Measurements from ENCODE around the gene COL5A2.
A peak's percentile ranks its signal among the peaks of the same experiment; 100 is the strongest.

COL5A2 gene

DNA sequence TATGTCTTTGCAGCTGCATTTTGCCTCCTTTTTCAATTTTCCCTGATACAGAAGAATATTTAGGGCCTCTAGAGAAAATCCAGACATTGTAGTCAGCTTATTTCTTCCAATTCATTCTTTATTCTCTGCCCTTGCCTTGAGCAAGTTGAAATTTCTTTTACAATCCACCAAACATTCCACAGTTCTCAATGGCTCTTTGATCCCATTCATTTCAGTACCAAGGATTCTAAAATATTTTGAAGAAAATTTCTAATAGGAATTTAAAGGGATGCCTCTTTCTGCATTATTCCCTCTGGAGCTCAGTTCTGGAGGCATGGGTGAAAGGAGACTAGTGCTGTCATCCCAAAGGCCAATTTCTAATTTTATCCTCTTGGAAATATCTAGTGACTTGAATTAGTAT lies 61.2 kb downstream of the COL5A2 start:
- DNase-seq (ENCODE audit: low read depth) = no peak
- TF ChIP-seq, protein P1, sequence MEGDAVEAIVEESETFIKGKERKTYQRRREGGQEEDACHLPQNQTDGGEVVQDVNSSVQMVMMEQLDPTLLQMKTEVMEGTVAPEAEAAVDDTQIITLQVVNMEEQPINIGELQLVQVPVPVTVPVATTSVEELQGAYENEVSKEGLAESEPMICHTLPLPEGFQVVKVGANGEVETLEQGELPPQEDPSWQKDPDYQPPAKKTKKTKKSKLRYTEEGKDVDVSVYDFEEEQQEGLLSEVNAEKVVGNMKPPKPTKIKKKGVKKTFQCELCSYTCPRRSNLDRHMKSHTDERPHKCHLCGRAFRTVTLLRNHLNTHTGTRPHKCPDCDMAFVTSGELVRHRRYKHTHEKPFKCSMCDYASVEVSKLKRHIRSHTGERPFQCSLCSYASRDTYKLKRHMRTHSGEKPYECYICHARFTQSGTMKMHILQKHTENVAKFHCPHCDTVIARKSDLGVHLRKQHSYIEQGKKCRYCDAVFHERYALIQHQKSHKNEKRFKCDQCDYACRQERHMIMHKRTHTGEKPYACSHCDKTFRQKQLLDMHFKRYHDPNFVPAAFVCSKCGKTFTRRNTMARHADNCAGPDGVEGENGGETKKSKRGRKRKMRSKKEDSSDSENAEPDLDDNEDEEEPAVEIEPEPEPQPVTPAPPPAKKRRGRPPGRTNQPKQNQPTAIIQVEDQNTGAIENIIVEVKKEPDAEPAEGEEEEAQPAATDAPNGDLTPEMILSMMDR (IDR thresholded peaks at IDR 0.05; ENCODE audit: control insufficient read depth, extremely low read depth, insufficient read depth) = no peak
- H3K4me3 ChIP-seq (ENCODE audit: low read depth, low read length) = no peak overlapping the region

DNA sequence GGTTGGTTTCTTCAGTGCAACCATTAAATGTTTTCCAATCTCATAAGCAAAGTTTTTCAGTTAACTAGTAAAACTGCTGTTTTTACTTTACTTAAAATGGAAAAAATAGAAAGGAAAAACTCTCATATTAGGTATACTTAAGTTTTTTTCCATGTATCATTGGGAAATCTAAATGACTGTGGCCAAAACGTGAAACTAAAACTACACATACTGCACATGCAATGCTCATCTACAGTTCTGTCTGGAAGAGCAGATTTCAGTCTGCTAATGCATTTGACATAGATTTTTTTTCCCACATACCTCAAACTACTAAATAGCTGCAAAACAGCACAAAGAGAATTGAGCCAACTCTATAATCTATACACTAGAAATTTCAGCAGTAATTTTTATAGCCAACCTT lies 62.6 kb downstream of the COL5A2 start:
- no peak for DNase-seq (ENCODE audit: low read depth)
- no peak overlapping the region for H3K4me3 ChIP-seq (ENCODE audit: low read depth, low read length)
- TF ChIP-seq, protein P1 (IDR thresholded peaks at IDR 0.05; ENCODE audit: control insufficient read depth, extremely low read depth, insufficient read depth) = no peak

DNA sequence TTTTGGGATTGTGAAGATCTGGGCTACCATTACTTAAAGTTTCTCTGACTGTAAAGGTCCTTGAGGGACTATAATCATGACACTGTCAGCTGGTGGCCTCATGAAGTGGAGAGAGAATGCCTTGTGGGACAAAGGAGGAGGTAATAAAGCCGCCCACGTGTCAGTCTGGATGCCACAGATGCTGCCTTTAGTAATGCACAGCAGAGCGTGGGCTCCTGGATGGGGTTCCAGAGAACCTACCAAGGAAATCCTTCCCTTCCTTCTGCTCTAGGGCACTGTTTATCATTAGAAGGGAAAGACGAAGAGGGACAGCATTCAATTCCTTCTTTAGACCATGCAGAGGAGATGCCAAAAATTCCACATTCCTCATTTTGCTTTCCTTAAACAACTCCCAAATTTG lies 63.5 kb downstream of the COL5A2 start:
- no peak for DNase-seq (ENCODE audit: low read depth)
- H3K4me3 ChIP-seq (ENCODE audit: low read depth, low read length) = no peak overlapping the region
- TF ChIP-seq, protein P1 (IDR thresholded peaks at IDR 0.05; ENCODE audit: control insufficient read depth, extremely low read depth, insufficient read depth) = no peak

DNA sequence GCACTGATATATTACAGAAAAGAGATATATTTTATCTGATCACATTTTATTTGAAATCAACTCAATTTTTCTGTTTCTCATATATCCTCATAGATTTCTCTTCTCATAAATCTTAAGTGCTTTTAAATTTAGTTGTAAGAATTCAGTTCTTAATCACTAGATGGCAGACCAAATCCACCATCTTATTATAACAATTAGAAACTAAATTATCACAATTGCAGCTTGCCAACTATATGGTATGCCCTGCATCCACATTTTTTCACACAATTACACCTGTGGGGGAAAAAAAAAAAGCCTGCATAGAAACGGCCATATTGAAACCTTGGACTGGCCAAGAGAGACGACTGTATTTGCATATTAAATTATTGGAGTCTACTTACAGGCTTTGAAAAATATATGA lies 64.4 kb downstream of the COL5A2 start:
- TF ChIP-seq, protein P1 (IDR thresholded peaks at IDR 0.05; ENCODE audit: control insufficient read depth, extremely low read depth, insufficient read depth) = peak; percentile 29; the same call in 1 of the 2 replicates
- no peak for DNase-seq (ENCODE audit: low read depth)
- no peak overlapping the region for H3K4me3 ChIP-seq (ENCODE audit: low read depth, low read length)

DNA sequence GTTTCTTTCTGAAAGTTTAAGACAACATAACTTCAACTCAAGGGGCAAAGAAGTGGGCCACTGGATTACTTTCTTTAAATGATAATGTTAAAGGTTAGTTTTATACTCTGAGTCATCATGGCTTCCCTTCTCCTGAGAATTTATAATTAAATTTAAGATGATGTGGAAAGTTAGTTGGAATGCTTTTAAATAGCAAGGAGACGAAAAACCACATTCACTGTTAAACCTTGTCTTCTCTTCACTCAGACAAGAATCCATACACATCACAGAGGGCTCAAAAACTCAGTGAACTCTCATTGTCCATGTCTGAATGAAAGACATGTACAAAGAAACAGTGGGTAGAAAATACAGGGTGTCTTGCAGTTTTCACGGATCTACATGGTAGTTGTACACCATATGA lies 65.6 kb downstream of the COL5A2 start:
- TF ChIP-seq, protein P1 (IDR thresholded peaks at IDR 0.05; ENCODE audit: control insufficient read depth, extremely low read depth, insufficient read depth) = no peak
- no peak overlapping the region for H3K4me3 ChIP-seq (ENCODE audit: low read depth, low read length)
- DNase-seq (ENCODE audit: low read depth) = no peak

DNA sequence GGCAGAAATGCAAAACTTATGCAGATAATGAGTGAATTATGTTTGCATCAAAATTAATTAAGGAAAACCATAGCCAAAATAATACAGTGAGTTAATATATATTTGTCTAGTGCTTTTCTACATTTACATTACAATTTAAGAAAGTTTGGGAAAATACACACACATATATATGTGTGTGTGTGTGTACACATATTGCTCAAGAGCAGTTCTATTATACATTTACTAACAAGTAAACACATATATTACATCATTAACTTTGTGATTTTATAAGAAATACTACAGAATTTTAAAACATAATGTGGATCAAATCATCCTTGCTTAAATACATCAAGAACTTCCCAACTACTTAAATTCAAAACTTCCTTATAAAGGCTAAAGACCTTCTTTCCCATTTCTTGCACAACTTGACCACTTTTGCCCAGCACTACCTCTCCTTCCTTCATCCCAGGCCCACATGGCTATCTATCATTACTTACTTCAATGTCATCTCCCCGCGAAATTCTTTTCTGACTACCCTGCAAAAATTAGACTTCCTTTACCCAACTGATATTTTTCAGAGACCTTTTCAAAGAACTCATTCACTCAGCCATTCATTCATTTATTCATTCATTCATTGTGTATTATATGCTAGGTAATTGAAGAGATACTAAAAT lies 68.4 kb downstream of the COL5A2 start:
- DNase-seq (ENCODE audit: low read depth) = no peak
- TF ChIP-seq, protein P1 (IDR thresholded peaks at IDR 0.05; ENCODE audit: control insufficient read depth, extremely low read depth, insufficient read depth) = no peak
- no peak overlapping the region for H3K4me3 ChIP-seq (ENCODE audit: low read depth, low read length)

DNA sequence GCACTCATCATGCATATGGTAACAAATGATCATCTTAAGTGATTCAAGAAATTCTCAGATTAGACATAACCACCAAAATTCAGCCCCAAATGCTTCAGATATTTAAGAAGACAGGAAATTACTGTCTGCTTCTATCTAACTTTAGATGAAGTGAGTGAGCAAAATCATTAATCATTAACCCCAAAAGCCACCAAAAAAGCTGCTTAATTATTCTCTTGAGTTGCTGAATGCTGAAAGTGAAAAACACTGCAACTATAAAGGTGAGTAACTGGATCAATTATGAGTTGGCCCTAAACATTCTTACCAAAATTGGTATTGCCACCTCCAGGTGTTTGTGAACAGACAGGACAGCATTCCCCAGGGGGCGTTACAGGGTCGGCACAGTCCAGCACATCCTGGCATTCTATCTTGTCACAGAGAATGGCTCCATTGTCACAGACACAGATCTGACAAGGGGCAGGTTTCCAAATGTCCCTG lies 69.6 kb downstream of the COL5A2 start:
- no peak for DNase-seq (ENCODE audit: low read depth)
- H3K4me3 ChIP-seq (ENCODE audit: low read depth, low read length) = no peak overlapping the region
- TF ChIP-seq, protein P1 (IDR thresholded peaks at IDR 0.05; ENCODE audit: control insufficient read depth, extremely low read depth, insufficient read depth) = no peak
